Stimulated activated naive CD8-positive, alpha-beta T cell treated with anti-CD3 and anti-CD28 coated beads, Interleukin-15, Interleukin-2, amounts not matched to agents 100 ng/mL and 50 ng/mL, for 24 hours (primary cell): ENCODE measurements around the gene MMP1.

Source experiments
- H3K27ac Mint-ChIP-seq: one replicate; pipeline ENCODE4 v1.8.0; 2021; ENCODE audit warnings: mild to moderate bottlenecking, mixed read lengths
- H3K27me3 Mint-ChIP-seq: one replicate; pipeline ENCODE4 v1.8.0; 2021; ENCODE audit warnings: mixed read lengths
- H3K36me3 Mint-ChIP-seq: one replicate; pipeline ENCODE4 v1.8.0; 2021; ENCODE audit warnings: low read depth, mixed read lengths
- H3K4me1 Mint-ChIP-seq: one replicate; pipeline ENCODE4 v1.8.0; 2021; ENCODE audit warnings: low read depth, mixed read lengths
- H3K4me3 Mint-ChIP-seq: one replicate; pipeline ENCODE4 v1.8.0; 2021; ENCODE audit warnings: mild to moderate bottlenecking, mixed read lengths
- H3K9me3 Mint-ChIP-seq: one replicate; pipeline ENCODE4 v1.8.0; 2021; ENCODE audit warnings: mixed read lengths

Gene MMP1

DNA sequence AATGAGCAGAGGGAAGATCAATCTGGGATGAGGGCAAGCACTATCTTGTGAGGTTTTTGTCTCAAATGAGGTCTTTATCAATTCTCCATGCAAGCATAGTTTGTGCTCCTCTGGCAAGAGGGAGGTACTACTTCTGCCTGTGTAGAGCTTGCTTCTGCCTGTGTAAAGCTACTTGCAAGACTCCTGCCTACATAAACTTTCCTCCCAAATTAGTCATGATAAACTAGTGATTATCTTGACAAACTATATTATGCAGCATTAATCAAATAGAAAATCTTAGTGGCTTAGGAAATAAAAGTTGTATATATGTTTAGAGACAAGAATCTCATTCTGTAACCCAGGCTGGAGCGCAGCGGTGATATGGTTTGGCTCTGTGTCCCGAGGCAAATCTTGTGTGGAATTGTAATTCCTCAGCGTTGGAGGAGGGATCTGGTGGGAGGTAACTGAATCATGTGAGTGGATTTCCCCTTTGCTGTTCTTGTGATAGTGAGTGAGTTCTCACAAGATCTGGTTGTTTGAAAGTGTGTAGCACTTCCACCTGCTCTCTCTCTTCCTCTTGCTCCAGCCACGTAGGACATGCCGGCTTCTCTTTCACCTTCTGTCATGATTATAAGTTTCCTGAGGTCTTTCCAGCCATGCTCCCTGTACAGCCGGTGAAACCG is 9.5 kb downstream of the MMP1 start:
- Mint-ChIP-seq H3K27me3 (peaks cover 8% of the 10 kb centered on the region), H3K27ac (no peak overlapping the region), H3K4me3 (no peak overlapping the region), H3K4me1 (no peaks in the 10 kb centered on the region), H3K9me3 (no peaks in the 10 kb centered on the region), H3K36me3 (no peaks in the 10 kb centered on the region)

GRCh38 chr11:102784380-102784779 is 13.6 kb downstream of the MMP1 start:
- Mint-ChIP-seq H3K27ac (no peak overlapping the region), H3K9me3 (no peaks in the 10 kb centered on the region), H3K4me3 (no peak overlapping the region), H3K4me1 (no peaks in the 10 kb centered on the region), H3K27me3 (peaks cover 20% of the 10 kb centered on the region), H3K36me3 (no peaks in the 10 kb centered on the region)

DNA sequence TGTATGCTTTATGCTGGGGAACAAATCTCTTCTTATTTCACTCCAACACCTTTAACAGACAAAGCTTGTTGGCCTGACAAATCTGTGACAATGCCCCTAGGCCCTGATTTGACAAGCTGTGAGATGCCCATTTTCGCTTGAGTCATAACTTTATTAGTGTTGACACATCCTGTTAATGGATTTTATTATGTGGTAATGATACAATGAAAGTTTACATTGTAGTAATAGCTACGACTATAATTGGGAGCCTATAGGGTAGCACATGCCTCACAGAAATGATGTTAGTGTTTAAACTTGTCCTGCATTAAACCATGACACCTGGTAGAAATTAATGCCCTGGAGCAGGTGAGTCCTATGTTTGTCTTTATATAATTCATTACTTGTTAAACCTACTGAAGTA is 14.2 kb downstream of the MMP1 start:
- no peaks in the 10 kb centered on the region for H3K36me3 Mint-ChIP-seq
- peaks cover 20% of the 10 kb centered on the region for H3K27me3 Mint-ChIP-seq
- H3K9me3 Mint-ChIP-seq, result no peaks in the 10 kb centered on the region
- no peak overlapping the region for H3K27ac Mint-ChIP-seq
- no peaks in the 10 kb centered on the region for H3K4me1 Mint-ChIP-seq
- H3K4me3 Mint-ChIP-seq, result no peak overlapping the region

DNA sequence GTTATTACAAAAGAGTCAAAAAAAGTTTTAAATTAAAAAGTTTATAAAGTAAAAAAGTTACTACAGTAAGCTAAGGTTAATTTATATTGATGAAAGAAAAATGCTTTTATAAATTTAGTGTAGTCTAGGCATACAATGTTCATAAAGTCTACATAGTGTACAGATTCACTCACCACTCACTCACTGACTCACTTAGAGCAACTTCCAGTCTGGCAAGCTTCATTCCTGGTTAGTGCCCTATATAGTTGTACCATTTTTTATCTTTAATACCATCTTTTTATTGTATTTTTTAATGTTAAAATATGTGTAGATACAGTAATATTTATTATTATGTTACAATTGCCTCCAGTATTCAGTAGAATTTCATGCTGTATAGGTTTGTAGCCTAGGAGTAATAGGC is 14.9 kb downstream of the MMP1 start:
- Mint-ChIP-seq H3K4me1 (no peaks in the 10 kb centered on the region), H3K36me3 (no peaks in the 10 kb centered on the region), H3K27me3 (peaks cover 20% of the 10 kb centered on the region), H3K27ac (no peak overlapping the region), H3K9me3 (no peaks in the 10 kb centered on the region), H3K4me3 (no peak overlapping the region)

DNA sequence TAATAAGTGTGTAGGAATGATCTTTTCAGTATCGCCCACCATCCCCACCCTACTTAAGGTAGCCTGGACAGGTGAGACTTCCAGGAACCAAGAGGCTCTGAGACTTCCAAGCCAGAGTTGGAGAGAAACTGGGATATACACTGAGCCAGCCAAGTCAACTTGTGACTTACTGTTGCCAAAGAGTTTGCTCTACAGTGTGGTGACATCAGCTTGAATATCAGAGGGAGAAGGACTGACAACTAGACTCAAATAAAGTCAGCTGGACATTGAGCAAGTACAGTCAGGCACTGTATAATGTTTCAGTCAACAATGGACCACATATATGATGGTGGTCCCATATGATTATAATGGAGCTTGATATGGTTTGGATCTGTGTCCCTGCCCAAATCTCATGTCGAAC is 16.3 kb downstream of the MMP1 start:
- Mint-ChIP-seq H3K4me3 (no peak overlapping the region), H3K9me3 (no peaks in the 10 kb centered on the region), H3K4me1 (no peaks in the 10 kb centered on the region), H3K27me3 (peaks cover 20% of the 10 kb centered on the region), H3K27ac (no peak overlapping the region), H3K36me3 (no peaks in the 10 kb centered on the region)

DNA sequence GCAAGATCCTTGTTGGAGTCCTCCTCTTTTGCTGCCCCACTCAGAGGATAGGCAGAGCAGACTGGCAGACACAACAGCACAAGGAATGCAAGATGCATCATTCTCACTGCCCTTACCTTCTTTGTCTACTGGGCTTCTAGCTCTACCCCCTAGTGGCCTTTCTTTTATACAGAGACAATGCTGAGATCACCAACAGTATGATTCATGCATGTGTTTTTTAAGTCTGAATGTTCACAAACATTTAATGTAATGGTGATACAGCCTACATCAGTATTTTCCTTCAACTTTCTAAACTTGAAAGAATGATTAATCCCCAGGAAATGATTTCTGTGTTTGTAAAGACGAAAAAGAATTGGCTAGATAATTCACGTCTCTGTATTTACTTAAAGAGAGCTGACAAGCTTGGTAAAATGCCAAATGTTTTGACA is 17.5 kb downstream of the MMP1 start, which contains the start of gene MMP10:
TSS of gene MMP10 (minus strand) at position 138 of the 428 bp plus-strand sequence. CDS start at position 101, 37 bp downstream.
- Mint-ChIP-seq H3K27me3 (peaks cover 19% of the 10 kb centered on the region), H3K4me1 (no peaks in the 10 kb centered on the region), H3K9me3 (no peaks in the 10 kb centered on the region), H3K36me3 (no peaks in the 10 kb centered on the region), H3K4me3 (no peak within 1 kb of the TSS), H3K27ac (no peak within 1 kb of the TSS)

DNA sequence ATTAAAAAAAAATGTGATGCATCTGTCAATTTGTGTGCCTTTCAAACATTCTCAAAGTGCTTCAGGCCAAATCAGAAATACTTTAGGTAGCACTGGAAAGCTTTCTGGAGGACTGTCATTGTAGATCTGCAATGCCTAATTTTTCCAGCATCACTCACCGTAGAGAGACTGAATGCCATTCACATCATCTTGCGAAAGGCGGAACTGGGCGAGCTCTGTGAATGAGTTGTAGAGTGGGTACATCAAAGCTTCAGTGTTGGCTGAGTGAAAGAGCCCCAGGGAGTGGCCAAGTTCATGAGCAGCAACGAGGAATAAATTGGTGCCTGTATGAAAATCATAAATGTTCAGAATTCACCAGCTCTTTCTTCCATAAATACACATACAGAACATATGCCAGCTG is 21.5 kb downstream of the MMP1 start:
- Mint-ChIP-seq H3K27me3 (peaks cover 20% of the 10 kb centered on the region), H3K27ac (no peak overlapping the region), H3K36me3 (no peaks in the 10 kb centered on the region), H3K9me3 (no peaks in the 10 kb centered on the region), H3K4me1 (no peaks in the 10 kb centered on the region), H3K4me3 (no peak overlapping the region)

GRCh38 chr11:102773386-102773785 is 24.6 kb downstream of the MMP1 start:
- no peaks in the 10 kb centered on the region for H3K36me3 Mint-ChIP-seq
- no peaks in the 10 kb centered on the region for H3K4me1 Mint-ChIP-seq
- H3K27ac Mint-ChIP-seq, result no peak overlapping the region
- no peak overlapping the region for H3K4me3 Mint-ChIP-seq
- no peaks in the 10 kb centered on the region for H3K9me3 Mint-ChIP-seq
- H3K27me3 Mint-ChIP-seq, result peaks cover 21% of the 10 kb centered on the region

DNA sequence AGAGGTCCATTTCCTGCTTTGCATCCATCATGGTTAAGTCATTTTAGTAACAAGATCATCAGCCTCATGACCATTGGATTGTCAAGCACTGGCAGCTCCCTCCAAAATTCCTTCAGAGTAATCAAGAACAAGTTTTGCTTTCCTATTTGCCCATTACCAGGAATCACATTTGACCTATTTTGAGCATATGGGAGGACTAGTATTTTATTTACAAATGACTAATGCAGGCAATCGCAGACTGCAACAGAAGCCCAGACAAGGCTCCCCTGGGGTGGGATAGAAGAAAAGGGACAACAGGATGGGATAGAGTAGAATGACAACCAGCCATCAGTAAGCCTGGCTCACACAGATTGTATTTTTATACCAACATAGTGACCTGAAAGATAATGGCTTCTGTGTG is 26.6 kb downstream of the MMP1 start:
- no peak overlapping the region for H3K27ac Mint-ChIP-seq
- H3K36me3 Mint-ChIP-seq, result no peaks in the 10 kb centered on the region
- H3K4me3 Mint-ChIP-seq, result no peak overlapping the region
- no peaks in the 10 kb centered on the region for H3K9me3 Mint-ChIP-seq
- peaks cover 25% of the 10 kb centered on the region for H3K27me3 Mint-ChIP-seq
- no peaks in the 10 kb centered on the region for H3K4me1 Mint-ChIP-seq

DNA sequence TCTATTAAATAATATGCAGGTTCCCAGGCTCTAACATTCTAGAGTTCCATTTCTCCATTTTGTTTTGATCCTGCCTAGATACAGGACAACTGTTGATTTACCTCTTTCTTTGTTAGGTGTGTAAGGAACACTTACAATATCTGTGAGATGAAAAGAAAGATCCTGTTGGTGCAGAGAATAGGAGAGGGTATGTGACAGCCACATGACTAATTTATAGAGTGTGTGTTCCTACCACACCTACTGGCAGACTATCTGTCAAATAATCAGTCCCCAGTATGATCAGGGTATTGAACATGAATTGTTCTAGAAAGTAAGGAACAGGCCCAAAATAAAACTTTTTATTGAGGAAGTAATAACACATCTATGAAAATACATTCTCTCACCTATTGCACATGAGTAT is 27.8 kb downstream of the MMP1 start:
- H3K4me1 Mint-ChIP-seq, result no peaks in the 10 kb centered on the region
- H3K9me3 Mint-ChIP-seq, result no peaks in the 10 kb centered on the region
- no peak overlapping the region for H3K27ac Mint-ChIP-seq
- H3K27me3 Mint-ChIP-seq, result peaks cover 23% of the 10 kb centered on the region
- H3K36me3 Mint-ChIP-seq, result no peaks in the 10 kb centered on the region
- no peak overlapping the region for H3K4me3 Mint-ChIP-seq

GRCh38 chr11:102767800-102768199 is 30.2 kb downstream of the MMP1 start:
- Mint-ChIP-seq H3K36me3 (no peaks in the 10 kb centered on the region), H3K9me3 (no peaks in the 10 kb centered on the region), H3K27me3 (peaks cover 25% of the 10 kb centered on the region), H3K4me3 (no peak overlapping the region), H3K4me1 (no peaks in the 10 kb centered on the region), H3K27ac (no peak overlapping the region)

DNA sequence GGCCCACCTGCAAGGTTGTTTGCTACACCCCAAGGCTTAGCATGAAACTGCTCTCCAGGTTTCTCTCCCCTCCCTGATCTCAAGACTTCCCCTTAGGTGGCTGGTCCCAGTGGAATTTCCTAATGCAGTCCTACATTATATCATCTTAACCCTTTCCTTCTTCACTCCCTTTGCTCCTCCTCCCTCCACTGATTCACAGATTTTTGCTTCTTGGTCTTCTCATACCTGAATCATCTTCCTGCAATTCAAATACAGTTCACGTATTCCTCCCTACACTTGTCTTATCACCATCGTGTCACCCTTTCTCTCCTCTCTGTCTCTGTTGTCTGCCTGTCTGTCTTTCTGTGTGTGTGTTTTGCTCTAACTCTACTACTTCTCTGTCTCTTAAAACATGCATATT is 34.5 kb downstream of the MMP1 start:
- peaks cover 7% of the 10 kb centered on the region for H3K4me1 Mint-ChIP-seq
- H3K36me3 Mint-ChIP-seq, result no peaks in the 10 kb centered on the region
- no peaks in the 10 kb centered on the region for H3K9me3 Mint-ChIP-seq
- H3K27me3 Mint-ChIP-seq, result peaks cover 17% of the 10 kb centered on the region
- H3K27ac Mint-ChIP-seq, result no peak overlapping the region
- no peak overlapping the region for H3K4me3 Mint-ChIP-seq

DNA sequence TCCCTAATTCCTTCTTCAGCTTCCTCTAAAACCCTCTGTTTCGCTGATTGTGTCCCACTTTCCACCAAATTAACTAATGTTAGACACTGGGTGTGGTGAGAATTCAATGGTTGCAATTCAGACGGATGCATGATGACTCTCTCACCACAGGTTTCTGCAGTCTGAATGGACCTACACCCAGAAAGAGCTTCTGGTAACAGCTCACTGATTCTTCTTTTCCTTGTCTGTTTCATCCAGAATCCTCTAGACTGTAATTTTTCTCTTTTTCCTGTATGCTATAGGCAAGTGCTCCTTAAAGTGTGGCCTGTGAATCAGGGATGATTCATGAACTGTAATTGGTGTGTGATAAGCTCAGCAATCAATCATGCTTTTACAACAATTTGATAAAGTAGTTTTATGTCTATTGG is 35.6 kb downstream of the MMP1 start:
- Mint-ChIP-seq H3K36me3 (no peaks in the 10 kb centered on the region), H3K4me1 (peaks cover 7% of the 10 kb centered on the region), H3K27ac (no peak overlapping the region)

GRCh38 chr11:102761646-102762238 is 36.2 kb downstream of the MMP1 start:
- H3K27me3 Mint-ChIP-seq, result peaks cover 26% of the 10 kb centered on the region
- H3K4me3 Mint-ChIP-seq, result no peak overlapping the region
- peaks cover 7% of the 10 kb centered on the region for H3K4me1 Mint-ChIP-seq
- no peak overlapping the region for H3K27ac Mint-ChIP-seq
- H3K36me3 Mint-ChIP-seq, result no peaks in the 10 kb centered on the region
- H3K9me3 Mint-ChIP-seq, result no peaks in the 10 kb centered on the region

More for the DNA sequence above, 35.6 kb downstream of the MMP1 start:
- Mint-ChIP-seq H3K27me3 (peaks cover 21% of the 10 kb centered on the region), H3K4me3 (no peak overlapping the region), H3K9me3 (no peaks in the 10 kb centered on the region)

- Mint-ChIP-seq H3K4me3 (no peak overlapping the region), H3K9me3 (no peaks in the 10 kb centered on the region), H3K27ac (peak overlapping the region; percentile 74), H3K4me1 (peaks cover 7% of the 10 kb centered on the region), H3K36me3 (no peaks in the 10 kb centered on the region), H3K27me3 (peaks cover 31% of the 10 kb centered on the region)
Measured at GRCh38 chr11:102760344-102761035, 37.5 kb downstream of the MMP1 start.
